ENCODE measurements around the gene RGMB.

- TF ChIP-seq ZBTB33 (IDR thresholded peaks at IDR 0.05; ENCODE audit: borderline replicate concordance, low read depth) (no peak), SMC3 (IDR thresholded peaks at IDR 0.05; ENCODE audit: low read depth, low read length) (no peak)
- TF ChIP-seq, protein P1, sequence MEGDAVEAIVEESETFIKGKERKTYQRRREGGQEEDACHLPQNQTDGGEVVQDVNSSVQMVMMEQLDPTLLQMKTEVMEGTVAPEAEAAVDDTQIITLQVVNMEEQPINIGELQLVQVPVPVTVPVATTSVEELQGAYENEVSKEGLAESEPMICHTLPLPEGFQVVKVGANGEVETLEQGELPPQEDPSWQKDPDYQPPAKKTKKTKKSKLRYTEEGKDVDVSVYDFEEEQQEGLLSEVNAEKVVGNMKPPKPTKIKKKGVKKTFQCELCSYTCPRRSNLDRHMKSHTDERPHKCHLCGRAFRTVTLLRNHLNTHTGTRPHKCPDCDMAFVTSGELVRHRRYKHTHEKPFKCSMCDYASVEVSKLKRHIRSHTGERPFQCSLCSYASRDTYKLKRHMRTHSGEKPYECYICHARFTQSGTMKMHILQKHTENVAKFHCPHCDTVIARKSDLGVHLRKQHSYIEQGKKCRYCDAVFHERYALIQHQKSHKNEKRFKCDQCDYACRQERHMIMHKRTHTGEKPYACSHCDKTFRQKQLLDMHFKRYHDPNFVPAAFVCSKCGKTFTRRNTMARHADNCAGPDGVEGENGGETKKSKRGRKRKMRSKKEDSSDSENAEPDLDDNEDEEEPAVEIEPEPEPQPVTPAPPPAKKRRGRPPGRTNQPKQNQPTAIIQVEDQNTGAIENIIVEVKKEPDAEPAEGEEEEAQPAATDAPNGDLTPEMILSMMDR (IDR thresholded peaks at IDR 0.05), result no peak
- TF ChIP-seq, protein P2, sequence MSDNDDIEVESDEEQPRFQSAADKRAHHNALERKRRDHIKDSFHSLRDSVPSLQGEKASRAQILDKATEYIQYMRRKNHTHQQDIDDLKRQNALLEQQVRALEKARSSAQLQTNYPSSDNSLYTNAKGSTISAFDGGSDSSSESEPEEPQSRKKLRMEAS (IDR thresholded peaks at IDR 0.05; ENCODE audit: low read depth), result 0 out of 2 replicates have a peak, but pooled peaks have one; percentile 2
Observed at GRCh38 chr5:98770209-98770910, 3.1 kb upstream of the RGMB start.
